HG03108 (cell line): ENCODE data around the gene UNC13A.

Experiments
- ATAC-seq: cut with Tn5 transposase; IDR thresholded peaks from one replicate; pipeline ENCODE4 v1.9.1; 2021; ENCODE audit warnings: moderate library complexity; ENCODE audit not compliant: unreplicated experiment

Gene UNC13A

DNA sequence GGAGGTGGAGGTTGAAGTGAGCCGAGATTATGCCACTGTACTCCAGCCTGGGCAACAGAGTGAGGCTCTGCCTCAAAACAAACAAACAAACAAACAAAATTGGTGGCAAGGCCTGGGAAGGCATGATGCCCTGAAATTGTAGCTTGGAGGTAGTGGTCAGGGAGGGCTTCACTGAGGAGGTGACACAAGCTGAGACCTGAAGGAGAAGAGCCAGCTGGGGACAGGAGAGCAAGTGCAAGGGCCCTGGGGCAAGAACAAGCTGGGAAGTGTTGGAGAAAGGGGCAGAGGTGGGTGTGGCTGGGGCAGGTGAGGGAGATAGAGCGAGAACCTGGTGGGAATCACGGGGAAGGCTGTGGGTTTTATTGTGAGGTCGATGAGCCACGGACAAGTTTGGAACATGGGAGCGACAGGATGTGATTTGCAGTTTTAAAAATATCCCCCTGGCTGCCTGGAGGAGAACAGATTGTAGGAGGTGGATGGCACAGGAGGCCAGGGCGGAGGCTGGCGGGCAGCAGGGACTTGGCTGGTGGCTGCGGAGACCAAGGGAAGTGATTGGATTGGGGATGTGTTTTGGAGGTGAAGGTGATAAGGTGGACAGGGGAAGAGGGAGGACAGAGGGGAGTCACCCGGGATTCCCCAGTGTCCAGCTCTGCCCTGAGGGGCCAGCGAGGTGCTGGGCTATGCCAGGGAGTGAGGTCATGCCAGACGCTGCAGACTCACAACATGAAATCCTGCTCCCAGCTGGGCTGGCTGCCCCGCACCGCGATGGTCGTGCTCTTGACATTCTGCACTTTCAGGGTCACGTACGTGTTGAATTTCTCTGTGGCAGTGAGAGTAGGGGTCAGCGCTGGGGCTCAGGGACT lies 14.0 kb downstream of the UNC13A start:
- no peak for ATAC-seq

DNA sequence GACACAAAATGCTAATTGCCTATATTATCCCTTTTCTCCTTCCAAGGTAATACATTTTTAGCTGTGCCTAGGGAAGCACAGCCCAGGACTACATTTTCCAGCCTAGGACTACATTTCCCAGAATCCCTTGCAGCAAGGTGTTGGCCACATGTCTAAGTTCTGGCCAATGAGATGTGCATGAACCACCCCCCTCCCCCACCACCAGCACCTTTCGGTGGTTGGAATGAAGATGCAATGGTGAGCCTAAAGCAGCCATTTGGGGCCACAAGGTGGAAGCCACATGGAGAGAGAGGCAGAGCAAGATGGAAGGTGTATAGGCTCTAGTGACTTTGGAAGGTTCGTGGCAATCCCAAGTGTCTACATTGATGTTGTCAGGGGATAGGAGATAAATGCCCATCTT lies 16.2 kb downstream of the UNC13A start:
- no peak for ATAC-seq

DNA sequence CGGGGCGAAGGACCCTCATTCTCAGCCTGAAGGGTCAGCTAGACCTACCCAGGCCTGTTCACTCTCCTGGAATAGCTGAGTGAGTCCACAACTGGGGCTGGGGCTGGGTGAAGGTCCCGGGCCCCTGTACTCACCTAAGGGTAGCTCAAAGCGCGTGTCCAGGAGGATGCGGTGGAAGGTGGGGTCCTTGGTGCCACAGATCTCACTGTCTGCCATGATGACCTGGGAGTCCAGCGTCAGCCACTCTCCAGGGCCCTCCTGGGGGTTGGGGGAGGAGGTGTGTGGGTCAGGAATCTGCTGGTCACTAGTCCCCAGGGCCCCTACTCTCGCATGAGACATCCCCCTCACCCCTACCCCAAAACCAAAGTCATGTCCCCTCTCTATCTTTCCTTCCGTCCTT lies 18.7 kb downstream of the UNC13A start:
- no peak for ATAC-seq

- ATAC-seq = no peak
Measured at GRCh38 chr19:17665058-17665457, 23.1 kb downstream of the UNC13A start.

DNA sequence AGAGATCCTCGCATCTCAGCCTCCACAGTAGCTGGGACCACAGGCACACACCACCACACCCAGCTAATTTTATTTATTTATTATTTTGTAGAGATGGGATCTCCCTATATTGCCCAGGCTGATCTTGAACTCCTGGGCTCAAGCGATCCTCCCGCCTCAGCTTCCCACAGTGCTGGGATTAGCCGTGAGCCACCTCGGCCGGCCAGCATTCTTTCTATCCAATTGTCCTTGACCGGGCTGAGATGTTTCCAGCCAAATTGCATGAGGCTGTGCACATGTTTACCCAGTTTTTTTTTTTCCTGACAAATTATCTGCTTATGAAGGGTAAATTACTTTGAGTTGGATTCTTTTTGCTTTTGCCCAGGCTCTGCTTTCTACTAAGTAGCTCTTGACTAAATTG lies 28.2 kb downstream of the UNC13A start:
- ATAC-seq = no peak

DNA sequence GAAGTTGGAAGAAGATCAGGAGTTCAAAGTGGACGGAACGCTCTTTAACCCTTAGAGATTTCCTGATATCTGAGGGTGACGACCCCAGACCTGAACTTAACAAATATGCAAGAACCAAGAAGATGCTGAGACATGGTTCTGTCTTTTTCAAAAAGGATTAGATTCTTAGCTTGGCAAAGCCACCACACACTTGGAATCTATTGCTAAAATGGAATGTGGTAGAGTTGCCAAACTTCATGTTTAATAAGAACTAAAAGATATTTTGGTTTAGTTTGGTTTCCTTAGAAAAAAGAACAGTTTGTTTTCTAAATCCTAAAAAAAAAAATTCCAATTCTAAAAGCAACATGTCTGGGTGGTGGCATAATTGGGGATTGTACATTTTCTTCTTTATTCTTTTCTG lies 29.5 kb downstream of the UNC13A start:
- ATAC-seq = no peak

DNA sequence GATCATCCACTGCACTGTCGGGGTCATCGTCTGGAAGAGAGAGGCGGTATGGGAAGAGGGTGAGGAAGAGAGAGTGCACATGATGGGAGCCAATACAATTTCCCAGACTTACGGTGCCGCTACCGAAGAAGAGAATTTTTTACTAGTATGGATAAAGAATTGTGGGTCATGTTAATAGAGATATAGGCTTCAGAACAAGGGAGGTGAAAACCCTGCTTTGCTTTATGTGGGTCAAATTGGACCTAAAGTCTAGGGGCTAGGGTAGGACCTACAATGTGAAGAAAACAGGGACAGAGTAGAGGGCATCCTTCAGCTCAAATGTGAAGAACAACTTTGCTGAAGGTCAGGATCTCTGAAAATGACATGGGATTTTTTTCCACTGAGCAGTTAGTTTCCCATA lies 29.9 kb downstream of the UNC13A start:
- ATAC-seq = no peak

GRCh38 chr19:17656970-17657369 lies 31.2 kb downstream of the UNC13A start:
- no peak for ATAC-seq

GRCh38 chr19:17655751-17656472 lies 32.2 kb downstream of the UNC13A start:
- no peak for ATAC-seq

DNA sequence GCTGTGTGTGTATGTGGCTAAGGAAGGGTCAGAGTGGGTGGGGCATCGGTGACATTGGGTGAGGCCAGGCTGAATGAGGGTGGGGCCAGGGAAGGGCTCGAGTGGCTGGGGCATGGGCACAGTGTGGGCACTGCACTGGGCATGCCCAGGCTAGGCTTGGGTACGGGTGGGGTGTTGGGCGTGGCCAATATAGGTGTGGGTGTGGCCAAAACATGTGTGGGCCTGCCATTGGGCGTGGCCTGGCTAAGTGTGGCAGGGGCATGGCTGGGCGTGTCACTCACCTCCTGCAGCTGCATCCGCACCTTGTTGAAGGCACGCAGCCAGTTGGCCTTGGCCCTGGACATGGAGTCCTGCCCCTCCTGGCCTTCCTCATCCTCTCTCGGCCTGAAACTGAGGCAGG lies 33.2 kb downstream of the UNC13A start:
- ATAC-seq = no peak

DNA sequence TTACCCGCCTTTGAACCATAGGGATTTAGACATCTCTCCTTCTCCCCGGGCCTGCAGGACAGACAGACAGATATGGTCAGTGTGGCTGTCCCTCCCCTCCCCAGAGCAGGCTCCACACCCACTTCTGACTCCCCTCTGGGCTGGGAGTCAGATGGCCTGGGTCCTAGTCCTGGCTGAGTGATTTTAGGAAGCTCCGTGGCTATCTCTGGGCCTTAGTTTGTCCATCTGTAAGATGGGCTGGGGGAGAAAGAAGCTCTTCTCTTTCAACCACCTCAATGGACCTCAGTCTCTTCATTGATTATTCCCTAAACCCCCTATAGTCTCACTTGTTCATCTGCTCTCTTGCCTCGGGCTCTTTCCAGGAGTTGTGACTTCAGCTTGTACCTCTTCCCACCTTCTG lies 35.5 kb downstream of the UNC13A start:
- ATAC-seq = no peak

DNA sequence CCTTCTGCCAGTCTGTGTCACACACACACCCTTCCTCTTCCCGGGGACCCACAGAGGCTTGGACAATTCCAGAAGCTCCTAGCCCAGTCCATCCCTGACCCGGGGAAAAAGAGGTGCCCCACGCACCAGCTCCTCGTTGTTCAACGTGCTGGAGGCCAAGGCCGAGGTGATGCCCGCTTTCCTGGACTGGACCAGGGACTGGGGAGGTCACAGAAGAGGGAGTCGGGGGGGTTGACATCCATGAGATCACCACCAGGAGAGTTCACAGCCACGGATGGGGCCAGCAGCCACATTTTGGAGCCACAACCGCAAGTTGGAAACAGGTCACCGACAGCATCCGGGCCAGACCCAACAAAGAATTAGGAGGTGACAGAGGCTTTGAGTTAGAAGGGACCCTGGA lies 39.4 kb downstream of the UNC13A start:
- no peak for ATAC-seq

GRCh38 chr19:17648097-17648660 lies 40.0 kb downstream of the UNC13A start:
- no peak for ATAC-seq

DNA sequence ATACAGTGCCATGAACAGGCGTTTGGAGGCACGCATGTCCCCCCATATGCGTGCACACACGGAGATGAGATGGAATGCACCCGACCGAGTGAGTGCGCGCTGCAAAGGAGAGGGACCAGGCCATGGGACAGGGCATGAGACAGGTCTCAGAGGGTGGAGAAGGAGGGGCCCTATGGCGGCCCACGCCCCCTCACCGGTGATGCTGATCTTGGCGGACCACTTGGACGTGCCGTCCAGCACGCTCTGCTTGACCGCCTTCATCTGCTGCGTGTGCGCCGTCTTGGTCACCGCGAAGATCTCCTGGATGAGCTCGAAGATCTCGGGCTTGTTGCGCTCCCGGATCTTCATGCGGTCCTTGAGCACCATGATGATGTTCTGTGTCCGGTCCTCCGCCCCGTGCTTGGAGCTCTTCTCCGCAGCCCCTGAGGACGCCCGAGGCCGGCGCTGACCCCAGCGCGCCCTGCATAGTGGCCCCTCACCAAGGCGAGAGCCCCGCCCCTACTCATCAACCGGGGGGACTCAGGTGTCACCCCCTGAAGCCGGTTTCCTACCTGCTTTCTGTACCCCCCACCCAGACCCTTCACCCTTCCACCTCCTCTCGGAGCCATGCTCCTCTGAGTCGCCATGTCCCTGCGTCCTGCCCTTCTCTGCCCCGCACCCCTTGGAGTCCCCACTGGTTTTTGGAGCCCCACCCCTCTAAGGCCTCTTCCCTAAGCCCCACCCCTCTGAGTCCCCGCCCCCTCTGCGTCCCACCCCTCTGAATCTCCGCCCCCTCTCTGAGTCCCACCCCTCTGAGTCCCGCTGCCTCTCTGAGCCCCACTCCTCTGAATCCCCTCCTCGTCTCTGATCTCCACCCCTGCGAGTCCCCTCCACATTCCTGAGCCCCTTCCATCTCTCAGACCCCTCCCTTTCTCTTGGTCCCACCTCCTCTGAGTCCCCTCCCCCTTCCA lies 40.8 kb downstream of the UNC13A start:
- no peak for ATAC-seq

DNA sequence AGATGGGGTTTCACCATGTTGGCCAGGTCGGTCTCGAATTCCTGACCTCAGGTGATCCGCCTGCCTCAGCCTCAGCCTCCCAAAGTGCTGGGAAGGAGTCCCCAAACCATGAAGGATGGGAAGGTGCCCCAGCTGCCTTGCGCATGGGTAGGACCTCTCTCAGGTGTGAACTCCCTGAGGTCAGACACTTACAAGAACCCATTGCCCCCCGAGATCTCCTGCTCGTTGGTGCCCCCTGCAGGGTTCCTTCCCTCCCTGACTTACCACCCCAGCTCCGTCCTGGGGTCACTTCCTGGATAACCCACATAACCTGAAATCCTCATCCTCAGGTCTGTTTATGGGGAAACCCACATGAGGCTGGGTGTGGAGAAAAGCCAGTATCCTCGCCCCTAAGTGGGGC lies 41.7 kb downstream of the UNC13A start:
- ATAC-seq = no peak

DNA sequence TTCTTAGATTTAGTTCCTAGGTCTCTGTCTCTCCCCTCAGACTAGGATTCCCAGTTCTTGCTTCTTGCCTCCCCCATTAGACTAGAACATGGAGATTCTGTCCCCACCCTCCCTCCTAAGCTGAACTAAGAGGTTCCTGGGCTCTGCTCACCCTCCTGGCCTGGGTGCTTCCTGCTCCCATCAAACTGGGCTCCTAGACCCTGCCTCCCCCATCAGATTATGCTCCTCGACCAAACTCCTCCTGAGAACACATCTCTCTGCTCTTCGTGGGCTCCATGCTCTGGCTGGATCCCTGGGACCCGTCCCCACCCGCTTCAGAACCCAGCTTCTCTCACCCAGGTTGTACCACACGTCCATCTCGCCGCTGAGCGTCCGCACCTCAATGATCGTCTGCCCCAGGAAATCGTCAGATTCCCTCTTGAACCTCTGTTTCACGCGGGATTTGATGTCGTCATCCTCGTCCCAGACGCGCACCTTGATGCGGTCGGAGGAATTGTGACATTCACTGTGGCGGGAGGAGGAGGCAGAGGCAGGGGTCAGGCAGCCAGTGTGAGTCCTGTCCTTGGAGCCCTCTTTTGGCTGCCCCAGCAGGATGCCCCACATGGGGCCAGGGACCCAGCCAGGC lies 42.7 kb downstream of the UNC13A start:
- ATAC-seq = no peak

- no peak for ATAC-seq
Measured at GRCh38 chr19:17642656-17643055, 45.5 kb downstream of the UNC13A start.

- ATAC-seq = no peak
Measured at GRCh38 chr19:17641846-17642245, 46.3 kb downstream of the UNC13A start.

GRCh38 chr19:17641181-17641580 lies 47.0 kb downstream of the UNC13A start:
- ATAC-seq = no peak

DNA sequence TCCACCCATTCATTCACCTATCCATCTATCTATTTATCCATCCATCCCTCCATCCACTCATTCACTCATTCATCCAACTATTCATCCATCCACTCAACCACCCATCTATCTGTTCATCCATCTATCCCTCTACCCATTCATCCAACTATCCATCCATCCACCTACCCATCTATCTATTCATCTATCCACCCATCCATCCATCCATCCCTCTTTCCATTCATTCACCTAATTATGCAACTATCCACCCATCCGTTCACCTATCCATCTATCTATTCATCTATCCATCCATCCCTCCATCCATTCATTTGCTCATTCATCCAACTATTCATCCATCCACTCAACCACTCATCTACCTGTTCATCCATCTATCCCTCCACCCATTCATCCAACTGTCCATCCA lies 54.5 kb downstream of the UNC13A start:
- no peak for ATAC-seq

DNA sequence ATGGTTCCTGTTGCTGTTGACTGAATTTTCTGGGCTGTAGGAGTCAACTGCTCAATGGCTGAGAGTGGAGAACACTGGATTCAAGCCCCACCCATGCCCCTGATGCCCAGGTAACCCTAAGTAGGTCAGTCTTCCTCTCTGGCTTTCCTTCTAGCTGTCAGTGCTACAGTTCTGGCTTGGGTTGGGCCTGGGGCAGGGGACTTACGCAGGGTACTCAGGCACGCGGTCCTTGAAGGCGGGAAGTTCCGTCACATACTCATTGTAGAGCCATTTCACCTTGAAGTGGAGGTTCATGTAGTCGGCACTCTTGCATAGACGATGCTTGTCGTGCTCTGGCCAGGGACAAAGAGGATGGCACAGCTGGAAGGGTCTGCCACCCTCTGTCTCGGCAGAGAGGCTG lies 55.6 kb downstream of the UNC13A start:
- no peak for ATAC-seq
